K562 treated with DMSO at 1 percent for 48 hours (cell line): ENCODE measurements around the gene DNAH12. TPM values are rescaled to one million over a fixed set of nuclear protein-coding genes. Genes with fewer than 3 reads are reported as not detected.

Source experiments
- total RNA-seq: library from RNA; unstranded; fragments of 300-600 nt; gene quantifications from 2 replicates; pipeline ENCODE4 v1.2.3, GENCODE V29; 2022; ENCODE audit warnings: low replicate concordance; ENCODE audit errors: extremely low read depth

DNAH12 gene
- not detected in 2 replicates for total RNA-seq

GRCh38 chr3:57544181-57545125 lies at the start of gene DNAH12:
DNAH12 (minus strand) TSS chr3:57544344; CDS start chr3:57542870, 1,474 bp downstream.

GRCh38 chr3:57555738-57556458 lies 11.8 kb upstream of the DNAH12 start, which contains the start of gene PDE12:
PDE12 (plus strand) TSS chr3:57556274; CDS start chr3:57556380, 106 bp downstream.

GRCh38 chr3:57292159-57292896 lies 251.8 kb downstream of the DNAH12 start, which contains the start of gene ASB14:
ASB14 (minus strand) TSS chr3:57292685; CDS start chr3:57292033, 652 bp downstream.

Other genes with a start within 250 kb of the DNAH12 start
- gene PDE12, start 11.9 kb upstream of the DNAH12 start, total RNA-seq: not detected in 2 replicates
- not detected in 2 replicates for gene ARF4, start 53.0 kb upstream of the DNAH12 start, total RNA-seq
- not detected in 2 replicates for gene DENND6A, start 148.7 kb upstream of the DNAH12 start, total RNA-seq
- not detected in 2 replicates for gene SLMAP, start 212.0 kb upstream of the DNAH12 start, total RNA-seq